HG03025 (cell line): ENCODE data around the gene MDGA2.
A peak's percentile ranks its signal among the peaks of the same experiment; 100 is the strongest.
"Not testable (repeated sequence)": the region's sequence is repeated elsewhere in the genome, so short reads cannot be mapped to it uniquely, and the experiment has no call there.

Source experiments
- ATAC-seq: cut with Tn5 transposase; IDR thresholded peaks from one replicate; pipeline ENCODE4 v1.9.1; 2021; ENCODE audit warnings: mild to moderate bottlenecking, moderate library complexity; ENCODE audit not compliant: unreplicated experiment, low FRiP score

Gene MDGA2

GRCh38 chr14:47626151-47627035 lies 49.0 kb downstream of the MDGA2 start:
- ATAC-seq, result no peak

DNA sequence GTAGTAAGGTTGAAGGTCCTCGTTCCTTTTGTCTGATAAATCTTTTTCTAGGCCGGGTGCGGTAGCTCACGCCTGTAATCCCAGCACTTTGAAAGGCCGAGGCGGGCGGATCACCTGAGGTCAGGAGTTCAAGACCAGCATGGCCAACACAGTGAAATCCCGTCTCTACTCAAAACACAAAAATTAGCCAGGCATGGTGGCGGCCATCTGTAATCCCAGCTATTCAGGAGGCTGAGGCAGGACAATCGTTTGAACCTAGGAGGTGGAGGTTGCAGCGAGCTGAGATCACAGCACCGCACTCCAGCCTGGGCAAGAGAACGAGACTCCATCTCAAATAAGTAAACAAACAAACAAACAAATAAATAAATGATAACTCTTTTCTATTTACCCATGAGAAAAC lies 51.3 kb downstream of the MDGA2 start:
- ATAC-seq, result not testable (repeated sequence)

GRCh38 chr14:47619392-47619791 lies 56.0 kb downstream of the MDGA2 start:
- ATAC-seq, result no peak

DNA sequence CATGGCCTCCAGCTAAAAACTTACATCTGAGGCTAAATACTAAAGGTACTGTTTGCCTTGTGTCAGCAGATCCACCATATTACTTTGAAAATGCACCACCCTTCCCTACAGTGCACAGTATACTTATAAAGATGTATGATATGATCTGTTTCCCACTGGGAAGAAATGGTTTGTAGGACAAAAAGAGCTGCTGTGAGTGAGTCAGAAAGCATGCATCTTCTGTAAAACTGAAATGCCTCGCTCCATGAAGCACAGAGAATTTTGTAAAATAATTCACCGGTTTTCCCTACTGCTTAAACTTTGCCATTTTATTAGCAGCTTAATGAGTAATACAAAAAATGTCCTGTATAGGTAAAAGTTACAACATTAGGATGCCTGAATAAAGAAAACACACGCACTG lies 68.8 kb downstream of the MDGA2 start:
- no peak for ATAC-seq

DNA sequence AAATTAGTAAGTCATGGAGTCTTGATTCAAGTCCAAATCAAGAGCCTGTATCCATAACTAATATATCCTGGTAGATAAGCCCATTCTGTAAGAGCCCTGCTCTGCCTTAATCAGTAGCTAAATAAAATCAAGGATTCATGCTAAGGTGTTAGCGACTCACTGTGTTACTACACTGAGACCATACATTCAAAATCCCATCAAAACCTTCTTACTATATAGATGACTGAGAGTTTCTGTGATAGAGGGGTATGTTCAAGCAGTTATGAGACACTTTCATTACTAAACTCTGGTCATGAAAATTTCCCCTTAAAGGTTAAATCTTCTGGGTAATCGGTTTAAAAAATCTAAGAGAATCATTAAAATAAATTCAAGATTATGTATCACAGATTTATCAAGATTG lies 78.5 kb downstream of the MDGA2 start:
- ATAC-seq, result no peak

GRCh38 chr14:47596232-47596631 lies 79.2 kb downstream of the MDGA2 start:
- peak; percentile 76 for ATAC-seq

- no peak for ATAC-seq
These were observed 79.9 kb downstream of the MDGA2 start for GRCh38 chr14:47595552-47595951.

DNA sequence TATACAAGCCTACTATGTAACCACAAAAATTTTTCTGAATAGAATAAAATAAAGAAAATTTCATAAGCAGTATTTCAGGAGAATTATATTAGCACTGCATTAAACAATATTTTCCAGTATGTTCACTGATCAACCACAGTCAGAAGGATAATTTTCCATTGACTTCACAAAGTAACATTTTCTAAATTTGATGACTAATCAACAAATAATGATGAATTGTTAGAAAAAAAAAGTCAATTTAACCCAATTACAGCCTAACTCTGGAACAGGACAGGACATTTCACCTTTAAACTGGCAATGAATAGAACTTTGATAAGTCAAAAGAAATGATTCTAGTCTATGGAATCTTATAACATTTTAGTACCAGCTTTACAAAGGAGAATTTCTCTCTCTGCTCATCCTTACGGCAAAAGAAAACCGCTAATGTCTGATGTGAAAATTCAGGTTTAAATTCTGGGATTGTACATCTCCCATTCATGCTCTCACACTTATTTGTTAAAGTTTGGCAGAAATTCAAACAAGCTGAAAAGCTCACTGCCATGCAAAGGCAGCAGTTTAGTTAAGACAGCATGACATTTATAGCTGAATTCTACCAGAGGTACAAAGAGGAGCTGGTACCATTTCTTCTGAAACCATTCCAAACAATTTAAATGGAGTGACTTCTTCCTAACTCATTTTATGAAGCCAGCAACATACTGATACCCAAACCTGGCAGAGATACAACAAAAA lies 84.5 kb downstream of the MDGA2 start:
- no peak for ATAC-seq

- ATAC-seq, result no peak
These were observed 90.0 kb downstream of the MDGA2 start for GRCh38 chr14:47585447-47585846.

- no peak for ATAC-seq
These were observed 108.1 kb downstream of the MDGA2 start for GRCh38 chr14:47567273-47567672.

GRCh38 chr14:47557894-47558293 lies 117.5 kb downstream of the MDGA2 start:
- ATAC-seq, result no peak

DNA sequence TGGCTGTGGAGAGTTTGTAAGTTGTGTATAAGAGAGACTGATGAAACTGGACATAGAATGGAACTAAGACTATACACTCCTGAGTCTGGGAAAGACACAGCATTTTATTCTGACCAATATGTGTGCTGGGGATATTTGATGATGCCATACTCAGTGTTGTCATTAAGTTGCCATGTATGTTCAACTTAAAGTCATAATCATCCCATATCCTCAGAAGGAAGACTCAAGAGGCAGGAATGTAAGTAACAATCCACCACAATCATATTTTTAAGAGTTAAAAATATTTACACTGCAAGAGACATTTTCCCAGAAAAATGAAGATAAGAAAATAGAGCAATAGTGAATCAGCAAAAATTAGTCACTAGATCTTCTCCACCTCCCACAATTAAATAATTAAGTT lies 120.1 kb downstream of the MDGA2 start:
- ATAC-seq, result no peak

DNA sequence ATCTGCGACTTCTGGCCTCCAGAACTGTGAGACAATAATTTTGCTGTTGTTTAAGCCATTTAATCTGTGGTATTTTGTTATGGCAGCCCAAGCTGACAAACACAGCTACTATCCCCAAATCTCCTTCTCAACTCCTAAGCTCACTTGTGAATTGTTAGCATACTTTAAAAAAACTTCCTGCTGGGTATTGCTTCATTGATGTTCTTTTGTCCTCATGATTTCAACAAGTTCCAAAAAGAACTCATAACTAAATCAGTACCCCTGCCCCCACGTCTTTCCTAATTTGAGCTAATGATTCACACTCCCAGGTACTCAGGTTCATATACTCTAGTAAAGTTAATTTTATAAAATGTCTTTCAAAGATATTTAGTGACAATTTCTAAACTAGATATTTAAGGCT lies 125.5 kb downstream of the MDGA2 start:
- no peak for ATAC-seq

GRCh38 chr14:47543459-47543858 lies 131.9 kb downstream of the MDGA2 start:
- ATAC-seq, result no peak

GRCh38 chr14:47541662-47542061 lies 133.7 kb downstream of the MDGA2 start:
- ATAC-seq, result no peak

DNA sequence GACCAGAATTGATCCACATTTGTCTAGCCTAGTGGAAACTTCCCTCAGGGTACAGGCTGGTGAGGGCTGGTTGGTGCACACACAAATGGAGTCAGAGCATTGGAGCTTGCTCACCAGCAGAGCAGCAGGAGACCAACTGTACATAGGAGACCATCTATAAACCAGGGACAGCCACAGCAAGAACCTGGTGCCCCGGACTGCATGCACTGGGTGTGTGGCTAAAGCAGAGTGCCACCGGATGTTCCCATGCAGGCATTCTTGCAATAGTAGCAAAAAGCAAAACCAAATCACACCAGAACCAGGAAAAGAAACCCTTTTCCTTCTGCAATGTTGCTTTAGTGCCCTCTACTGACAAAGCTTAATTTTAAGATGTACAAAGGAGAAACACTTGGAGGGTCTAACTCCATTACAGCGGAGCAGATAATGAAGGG lies 136.4 kb downstream of the MDGA2 start:
- no peak for ATAC-seq

DNA sequence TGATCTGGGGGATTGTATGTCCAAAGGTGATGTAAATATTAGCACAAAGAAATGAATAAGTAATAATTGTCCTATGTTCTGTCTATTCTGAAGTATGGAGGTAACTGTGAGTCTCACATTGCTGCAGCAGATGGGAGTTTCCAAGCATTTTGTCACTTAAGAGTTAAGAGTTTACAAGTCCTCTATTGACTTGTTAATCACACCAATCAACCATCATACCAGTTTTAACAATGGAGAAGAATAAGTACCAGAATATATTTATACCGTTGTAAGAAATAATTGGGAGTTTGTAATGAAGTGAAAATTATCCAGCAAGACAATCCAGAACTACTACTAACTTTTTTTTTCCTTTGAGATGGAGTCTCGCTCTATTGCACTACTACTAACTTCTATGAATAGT lies 139.1 kb downstream of the MDGA2 start:
- no peak for ATAC-seq

DNA sequence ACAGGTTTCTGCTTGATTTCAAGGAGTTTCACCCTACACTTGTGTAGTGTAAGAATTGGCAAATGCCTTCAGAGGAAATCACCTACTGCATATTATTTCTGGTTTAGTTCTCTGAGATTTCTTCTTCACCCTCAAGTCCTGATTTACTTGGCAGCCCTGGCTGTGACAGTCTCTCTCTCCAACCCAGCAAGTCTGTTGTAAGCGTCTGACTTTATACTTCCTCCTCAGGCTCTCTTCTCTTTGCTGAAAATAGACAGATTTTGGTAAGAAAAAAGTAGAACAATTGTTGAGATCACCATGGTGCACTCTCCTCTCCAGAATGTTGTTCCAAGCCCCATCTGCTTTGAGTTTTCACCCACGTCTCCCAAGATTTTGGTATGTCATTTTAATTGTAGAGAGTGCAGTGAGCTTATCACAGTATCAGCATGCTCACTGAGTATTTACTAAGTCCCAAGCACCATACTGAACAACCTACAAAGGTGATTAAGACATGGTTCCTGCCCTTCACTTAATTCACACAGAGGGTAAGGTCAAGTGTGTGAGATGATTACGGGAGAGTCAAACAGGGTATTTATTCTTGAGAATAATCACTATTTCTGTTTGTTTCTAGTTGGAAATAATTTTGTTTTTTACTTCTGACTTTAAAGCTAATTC lies 148.7 kb downstream of the MDGA2 start:
- ATAC-seq, result no peak

DNA sequence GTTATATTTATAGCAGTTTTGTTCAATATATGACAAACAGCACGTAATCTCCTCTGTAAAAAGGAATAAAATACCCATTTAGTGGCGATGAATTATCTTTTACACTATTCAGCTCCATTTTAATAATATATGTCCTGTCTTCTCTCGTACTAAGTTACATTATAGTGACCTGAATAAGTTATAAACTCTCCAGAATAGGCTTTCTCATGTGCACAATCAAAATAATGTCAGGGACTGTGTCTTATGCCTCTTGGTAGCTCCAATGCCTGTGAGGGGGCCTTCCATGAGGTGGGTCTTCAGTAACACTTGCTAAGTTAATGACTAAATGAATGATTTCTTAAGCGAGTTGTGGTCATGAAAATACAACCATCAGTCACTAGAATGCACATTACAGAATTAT lies 150.9 kb downstream of the MDGA2 start:
- ATAC-seq, result no peak

DNA sequence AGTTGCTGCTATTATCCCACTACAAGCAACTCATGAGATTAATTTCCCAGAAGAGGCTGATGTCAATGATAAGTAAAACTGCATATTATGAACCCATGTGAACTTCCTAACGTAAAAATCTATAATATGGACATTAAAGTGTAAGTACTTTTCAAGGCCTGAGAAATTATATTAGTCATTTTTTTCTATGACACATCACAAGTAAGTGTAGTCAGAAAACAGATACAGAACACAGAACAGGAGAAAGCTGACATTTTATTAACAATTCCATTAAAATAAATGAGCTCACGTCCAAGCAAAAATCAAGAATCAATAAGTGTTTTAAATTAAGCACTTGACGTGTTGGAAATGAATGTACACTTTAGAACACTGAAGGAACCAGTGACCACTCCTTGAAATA lies 155.0 kb downstream of the MDGA2 start:
- ATAC-seq, result no peak

DNA sequence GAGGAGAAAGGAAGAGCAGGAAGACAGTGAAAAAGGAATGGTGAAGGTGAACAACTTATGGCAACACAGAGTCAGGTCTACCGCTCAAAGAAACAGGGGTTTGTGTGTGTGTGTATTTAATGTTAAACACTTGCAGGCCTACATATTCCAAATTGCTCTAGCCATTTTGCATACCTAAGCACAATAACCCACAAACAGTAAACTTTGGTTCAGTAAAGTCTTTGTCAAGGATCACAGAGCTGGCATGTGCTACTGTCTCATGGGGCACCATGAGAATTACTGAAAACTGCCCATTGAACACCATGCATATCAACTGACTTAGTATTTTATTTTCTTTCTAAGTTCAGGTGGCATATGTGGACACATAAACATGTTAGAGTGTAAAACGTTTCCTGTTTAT lies 163.6 kb downstream of the MDGA2 start:
- no peak for ATAC-seq
